A549 treated with AZD9567 at 1 μM for 4 hours (cell line): ENCODE results near the gene UGT3A2. TPM values are rescaled to one million over a fixed set of nuclear protein-coding genes. Genes with fewer than 3 reads are reported as not detected.

Source experiments
- total RNA-seq: library from RNA; stranded (reverse); fragments of 200-300 nt; extraction: Qiagen RNA extraction; gene quantifications from 5 replicates; pipeline ENCODE4 v1.2.3, GENCODE V29; 2022; ENCODE audit not compliant: insufficient read depth

The UGT3A2 gene
- total RNA-seq = not detected in 5 replicates

GRCh38 chr5:36066540-36067210, at the start of gene UGT3A2:
Gene UGT3A2, minus strand, starts transcription at chr5:36066882. Its CDS starts 93 bp downstream, at chr5:36066789.

GRCh38 chr5:35990941-35991611, 75.6 kb downstream of the UGT3A2 start, which contains the start of gene UGT3A1:
Gene UGT3A1, minus strand, starts transcription at chr5:35991390. Its CDS starts 150 bp downstream, at chr5:35991240.

Other genes starting within 250 kb of the UGT3A2 start
- 0.19 to 0.37 TPM (median 0.27 TPM) in 4 of 5 replicates, not detected in the other for gene IL7R, start 210.0 kb downstream of the UGT3A2 start, total RNA-seq
- gene CAPSL, start 128.3 kb downstream of the UGT3A2 start, total RNA-seq = not detected in 5 replicates
- not detected in 5 replicates for gene UGT3A1, start 75.5 kb downstream of the UGT3A2 start, total RNA-seq
- gene LMBRD2, start 85.0 kb upstream of the UGT3A2 start, total RNA-seq = 1.3 to 5.6 TPM (median 1.9 TPM) in 5 replicates
- gene SKP2, start 85.2 kb upstream of the UGT3A2 start, total RNA-seq = 21.2 to 25.8 TPM (median 22.0 TPM) in 5 replicates
- gene NADK2, start 175.0 kb upstream of the UGT3A2 start, total RNA-seq = 10.5 to 13.8 TPM (median 12.2 TPM) in 5 replicates
- not detected in 5 replicates for gene RANBP3L, start 235.0 kb upstream of the UGT3A2 start, total RNA-seq